Nucleus accumbens (tissue), 56 donors: Measurements from ENCODE around the gene SDC3.
A peak's percentile ranks its signal among the peaks of the same experiment; 100 is the strongest.
"Not testable (repeated sequence)": the region's sequence is repeated elsewhere in the genome, so short reads cannot be mapped to it uniquely, and the experiment has no call there.

Experiments used
- DNase-seq, 56 donors: peaks; one replicate each; lab custom pipeline; 2025; lab: John Stamatoyannopoulos, UW

The SDC3 gene

GRCh38 chr1:30908696-30909364 is at the start of gene SDC3:
TSS of gene SDC3 (minus strand) at chr1:30908758. CDS start at chr1:30908586, 172 bp downstream.
- DNase-seq, result no peak

DNA sequence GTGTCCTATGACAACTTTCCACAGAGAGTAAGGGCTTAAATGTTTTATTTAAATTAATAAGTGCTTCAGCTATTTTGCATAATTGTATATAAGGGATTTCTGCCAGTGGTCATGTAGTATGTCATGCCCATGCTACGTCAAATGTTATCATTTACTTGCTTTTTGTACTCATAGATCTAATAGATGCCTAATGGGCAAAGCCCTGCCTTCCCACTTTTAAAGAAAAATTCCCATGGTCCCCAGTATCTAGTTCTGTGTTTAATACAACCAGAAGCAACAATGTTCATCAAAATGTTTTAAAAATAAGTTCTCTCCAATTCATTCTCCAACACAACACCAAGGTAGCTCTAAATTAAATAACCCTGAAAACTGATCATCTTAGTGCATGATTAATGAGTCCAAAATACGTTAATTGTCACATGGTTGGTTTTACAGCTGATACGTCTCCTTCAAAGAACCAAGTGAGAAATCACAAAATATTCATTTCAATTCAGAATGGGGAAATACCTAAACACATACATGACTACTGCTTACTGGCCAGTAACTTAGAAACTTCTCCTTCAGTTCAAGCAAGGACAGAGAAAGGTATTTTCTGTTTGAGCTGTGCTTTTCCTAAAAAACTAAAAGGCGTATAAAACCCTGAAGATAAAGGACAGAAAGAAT is 49.1 kb upstream of the SDC3 start:
- DNase-seq, result no peak

DNA sequence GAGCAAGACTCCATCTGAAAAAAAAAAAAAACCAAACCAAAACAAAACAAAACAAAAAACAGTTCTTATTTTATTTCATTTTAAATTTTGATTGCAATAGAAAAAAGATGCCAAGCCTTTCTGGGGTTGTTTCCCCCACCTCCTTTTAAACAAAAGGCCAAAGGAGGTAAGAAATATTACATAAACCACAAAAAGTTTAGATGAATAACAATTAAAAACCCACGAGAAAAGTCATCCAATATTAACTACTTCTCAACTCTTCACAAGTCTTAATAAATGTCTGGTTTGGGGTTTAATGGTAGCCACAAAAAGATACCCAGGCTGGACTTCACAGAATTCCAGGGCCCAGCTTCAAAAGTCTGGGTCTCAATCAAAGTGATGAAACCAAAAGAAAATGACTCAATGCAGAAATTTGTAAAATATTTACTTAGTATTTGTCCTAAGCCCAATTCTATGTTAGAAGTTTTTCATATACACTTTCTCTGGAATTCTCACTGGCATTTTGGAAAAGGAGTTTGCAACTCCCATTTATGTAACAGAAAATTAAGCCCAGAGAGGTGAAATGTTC is 47.0 kb upstream of the SDC3 start:
- DNase-seq, result no peak

DNA sequence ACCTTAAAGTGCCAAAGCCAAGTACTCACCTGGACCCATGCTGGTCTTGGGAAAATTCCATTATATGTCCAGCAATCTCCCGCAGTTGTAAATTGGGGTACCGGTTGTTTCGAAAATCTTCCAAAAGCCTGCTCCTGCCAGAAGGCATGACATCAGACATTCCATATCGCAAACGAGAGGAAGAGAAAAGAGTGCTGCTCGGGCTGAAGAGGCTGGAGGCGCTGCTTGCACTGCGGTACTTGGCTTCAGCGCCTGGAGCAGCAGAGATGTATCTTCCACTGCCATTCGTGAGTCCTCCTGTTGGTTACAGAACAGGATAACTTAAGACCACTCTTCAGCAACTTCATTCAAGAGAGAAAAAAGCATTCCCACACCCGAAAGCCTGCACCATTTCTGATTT is 45.1 kb upstream of the SDC3 start:
- DNase-seq, result no peak

- DNase-seq, result peak in 19 of 56 donors; percentile 6 to 48 (median 22)
Observed at GRCh38 chr1:30952098-30952497, 43.5 kb upstream of the SDC3 start.

GRCh38 chr1:30950700-30951099 is 42.1 kb upstream of the SDC3 start:
- DNase-seq, result no peak

- no peak for DNase-seq
Observed at GRCh38 chr1:30950053-30950452, 41.5 kb upstream of the SDC3 start.

GRCh38 chr1:30949487-30949838 is 40.9 kb upstream of the SDC3 start:
- DNase-seq, result not testable (repeated sequence)

DNA sequence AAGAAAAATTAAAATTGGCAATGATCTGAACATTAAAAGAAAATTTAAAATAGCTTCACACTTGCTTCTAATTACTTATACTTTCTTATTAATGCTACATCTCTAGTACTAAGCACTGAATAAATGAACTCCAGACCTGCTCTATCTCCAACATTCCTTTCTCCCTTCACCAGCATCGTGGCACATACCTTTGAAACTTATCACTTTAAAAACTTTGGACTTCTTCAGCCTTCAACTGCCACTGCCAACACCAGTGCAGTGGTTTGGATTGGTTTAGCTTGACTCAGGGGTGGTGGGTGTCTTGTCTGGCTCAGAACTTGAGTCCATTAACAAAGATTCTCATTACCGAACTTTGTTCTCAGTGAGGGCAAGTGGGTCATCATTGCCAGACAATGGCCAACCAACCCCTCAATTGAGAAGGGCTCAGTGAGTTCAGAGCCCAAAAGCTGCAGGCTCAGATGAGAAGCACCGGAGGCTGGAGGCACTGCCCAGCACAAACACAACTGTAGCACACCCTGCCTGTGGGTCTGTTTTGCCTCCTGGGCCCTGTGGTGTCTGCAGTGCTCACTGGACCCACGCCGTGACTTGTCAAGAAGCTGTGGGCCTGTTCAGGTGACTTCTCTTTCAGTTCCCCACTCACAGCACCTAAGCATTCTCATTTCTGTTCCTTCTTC is 40.4 kb upstream of the SDC3 start:
- DNase-seq, result not testable (repeated sequence)

GRCh38 chr1:30948278-30948677 is 39.7 kb upstream of the SDC3 start:
- no peak for DNase-seq

GRCh38 chr1:30947212-30947611 is 38.7 kb upstream of the SDC3 start:
- no peak for DNase-seq

DNA sequence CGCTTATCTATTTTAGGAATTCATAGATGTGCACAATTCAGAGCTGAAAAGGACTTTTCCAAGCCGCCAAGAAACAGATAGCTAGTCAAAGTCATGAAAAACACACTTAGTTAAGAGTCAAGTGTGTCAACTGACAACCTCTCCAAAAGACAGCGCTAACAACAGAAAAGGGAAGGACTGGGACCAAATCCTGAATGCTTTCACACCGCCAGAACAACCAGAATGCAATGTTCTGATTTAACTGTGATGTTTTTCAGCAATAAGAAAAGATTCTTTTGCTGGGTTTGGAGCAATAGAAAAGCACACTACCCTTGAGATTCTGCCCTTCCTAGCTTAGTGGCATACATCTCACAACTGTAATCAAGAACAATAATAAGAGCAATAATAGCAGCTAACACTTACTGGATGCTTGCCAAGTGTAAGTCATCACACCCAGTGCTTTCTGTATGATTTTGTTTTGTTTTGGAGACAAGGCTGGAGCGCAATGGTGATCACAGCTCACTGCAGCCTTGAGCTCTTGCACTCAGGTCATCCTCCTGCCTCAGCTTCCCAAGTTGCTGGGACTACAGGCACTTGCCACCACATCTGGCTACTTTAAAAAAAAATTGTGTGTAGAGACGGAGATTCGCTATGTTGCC is 33.9 kb upstream of the SDC3 start:
- no peak for DNase-seq

DNA sequence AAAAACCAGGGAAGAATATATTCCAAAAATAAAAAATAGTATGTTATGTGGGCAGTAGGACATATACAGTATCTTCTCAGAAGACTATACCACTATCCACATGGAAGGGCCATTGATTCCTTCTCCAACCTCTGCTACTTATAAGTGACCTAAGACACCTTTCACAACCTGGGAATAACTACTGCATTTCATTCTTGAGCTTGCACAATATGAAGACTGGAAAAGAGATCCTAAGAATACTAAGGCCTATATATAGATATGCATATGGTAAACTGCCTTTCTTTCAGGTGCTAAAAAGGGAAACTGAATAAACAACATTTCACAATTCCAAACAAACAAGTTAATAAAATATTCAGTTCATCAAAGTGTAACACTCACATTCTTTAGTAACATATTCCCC is 32.0 kb upstream of the SDC3 start:
- no peak for DNase-seq

DNA sequence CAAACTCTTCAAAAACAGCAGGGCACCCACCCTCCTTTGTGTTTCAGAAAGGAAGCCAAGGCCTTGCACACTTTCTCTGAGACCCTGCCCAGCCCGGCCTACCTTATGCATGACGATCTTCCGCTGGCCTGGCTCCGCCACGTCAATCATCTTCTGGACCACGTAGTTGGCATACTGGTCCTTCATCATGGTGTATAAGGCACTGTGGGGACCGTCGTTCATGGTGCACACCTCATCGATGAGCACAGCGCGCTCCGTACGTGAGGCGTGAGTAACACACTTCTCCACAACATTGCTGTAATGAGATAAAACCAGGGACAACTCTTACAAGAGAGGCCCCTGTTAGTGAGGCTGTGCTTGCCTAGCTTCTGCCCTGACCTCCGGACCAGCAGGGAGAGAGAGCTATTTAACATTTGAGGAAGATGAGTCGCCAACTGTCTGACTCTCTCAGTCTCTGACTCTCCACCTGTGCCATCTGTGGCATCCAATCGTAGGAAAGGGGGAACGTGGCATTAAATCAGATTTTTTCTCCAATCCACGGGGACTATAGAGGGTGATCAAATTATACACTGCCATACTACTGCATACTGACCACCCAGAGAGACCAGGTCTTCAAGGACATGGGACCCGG is 28.1 kb upstream of the SDC3 start:
- DNase-seq, result no peak

DNA sequence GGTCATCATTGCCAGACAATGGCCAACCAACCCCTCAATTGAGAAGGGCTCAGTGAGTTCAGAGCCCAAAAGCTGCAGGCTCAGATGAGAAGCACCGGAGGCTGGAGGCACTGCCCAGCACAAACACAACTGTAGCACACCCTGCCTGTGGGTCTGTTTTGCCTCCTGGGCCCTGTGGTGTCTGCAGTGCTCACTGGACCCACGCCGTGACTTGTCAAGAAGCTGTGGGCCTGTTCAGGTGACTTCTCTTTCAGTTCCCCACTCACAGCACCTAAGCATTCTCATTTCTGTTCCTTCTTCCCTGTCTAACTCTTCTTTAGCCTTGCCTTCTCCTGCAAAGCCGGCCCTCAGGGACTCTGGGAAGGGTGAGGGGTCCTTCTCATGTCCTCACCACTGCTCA is 27.2 kb upstream of the SDC3 start:
- DNase-seq, result not testable (repeated sequence)

- DNase-seq, result no peak
Observed at GRCh38 chr1:30934613-30935012, 26.1 kb upstream of the SDC3 start.

- no peak for DNase-seq
Observed at GRCh38 chr1:30933874-30934252, 25.3 kb upstream of the SDC3 start.

GRCh38 chr1:30930631-30931173 is 22.1 kb upstream of the SDC3 start:
- no peak for DNase-seq

GRCh38 chr1:30929944-30930525 is 21.5 kb upstream of the SDC3 start:
- no peak for DNase-seq
